ENCODE data around the gene POLR2I. TPM values are rescaled to one million over a fixed set of nuclear protein-coding genes. Genes with fewer than 3 reads are reported as not detected.

POLR2I gene
- total and polyA plus RNA-seq, 2 donors (not counting 3 experiments of a cell fraction or from before 2014, with no cell fraction given) = 53.0 to 64.8 TPM

GRCh38 chr19:36093687-36094086, 21.0 kb downstream of the POLR2I start:
- Histone ChIP-seq H3K9me1 (replicated peaks; ENCODE audit: control insufficient read depth, extremely low read depth, insufficient read depth, low read length) (no peaks in the 10 kb centered on the region), H3K4me1 (ENCODE audit: control insufficient read depth, extremely low read depth, insufficient read depth, low read length) (no peaks in the 10 kb centered on the region), H3K27me3 (ENCODE audit: control insufficient read depth in 2 of 2, insufficient read depth in 2 of 2, low read length in 2 of 2) (no peaks in the 10 kb centered on the region), H3K4me3 (replicated peaks in 1 of 3; ENCODE audit: insufficient read depth in 1 of 3, low read depth in 1 of 3, low read length in 3 of 3) (no peak overlapping the region), H4K20me1 (replicated peaks; ENCODE audit: control insufficient read depth, extremely low read depth, insufficient read depth, low read length) (no peaks in the 10 kb centered on the region), H3K9ac (replicated peaks; ENCODE audit: extremely low read depth, insufficient read depth, low read length) (no peak overlapping the region), H2AFZ (ENCODE audit: low read depth, low read length) (no peak overlapping the region), H3K9me3 (replicated peaks; ENCODE audit: control insufficient read depth, insufficient read depth, low read length) (no peaks in the 10 kb centered on the region), H3K36me3 (ENCODE audit: control insufficient read depth in 2 of 2, extremely low read depth in 1 of 2, insufficient read depth in 2 of 2, low read length in 2 of 2) (peaks cover 3% of the 10 kb centered on the region in 2 experiments), H3K79me2 (ENCODE audit: control insufficient read depth, insufficient read depth, low read length) (no peaks in the 10 kb centered on the region), H3K27ac (ENCODE audit: insufficient read depth, low read depth, low read length) (no peak overlapping the region), H3K4me2 (ENCODE audit: insufficient read depth, low read length) (no peak overlapping the region)
- ChIA-PET POLR2A (no interaction called here), CTCF (no interaction called here)
- dilution Hi-C loops (cut with MboI; ENCODE audit: extremely low pct_ligation_motif_present, low sequenced_read_pairs) (no loop called here), intact Hi-C loops (cut with micrococcal nuclease) (no loop called here)
- TF ChIP-seq GATA2 (IDR thresholded peaks at IDR 0.05; ENCODE audit: insufficient read depth, insufficient read length, low read depth, low read length) (no peak), MAX (IDR thresholded peaks at IDR 0.05; ENCODE audit: insufficient read depth, insufficient read length) (no peak), CTCF (IDR thresholded peaks at IDR 0.05; ENCODE audit: extremely low read depth in 1 of 2, insufficient read depth in 1 of 2, low read depth in 1 of 2, low read length in 2 of 2) (no peak), MYC (IDR thresholded peaks at IDR 0.05; ENCODE audit: low read depth, low read length) (no peak), EZH2 (IDR thresholded peaks at IDR 0.05; ENCODE audit: borderline replicate concordance, low read depth, low read length, severe bottlenecking) (no peak), POLR2A (IDR thresholded peaks at IDR 0.05; ENCODE audit: low read depth, low read length) (no peak), JUN (IDR thresholded peaks at IDR 0.05; ENCODE audit: borderline replicate concordance, insufficient read depth, insufficient read length, low read depth) (no peak), POLR2AphosphoS5 (IDR thresholded peaks at IDR 0.05; ENCODE audit: insufficient read depth, low read depth, low read length) (no peak), FOS (IDR thresholded peaks at IDR 0.05; ENCODE audit: borderline replicate concordance, insufficient read depth, low read length) (no peak)
- FAIRE-seq (no peak), DNase-seq (ENCODE audit: low read depth, low spot score) (no peak)
- BruUV-seq (replicated peaks) = no TSS peak
